Activated CD4-positive, alpha-beta memory T cell treated with anti-CD3 and anti-CD28 coated beads, Interleukin-2, amount 10 ng/mL, durations not matched to agents 7 days and 5 days (primary cell): Measurements from ENCODE around the gene PIK3R1. TPM values are rescaled to one million over a fixed set of nuclear protein-coding genes. Genes with fewer than 3 reads are reported as not detected.
"Not testable (repeated sequence)": the region's sequence is repeated elsewhere in the genome, so short reads cannot be mapped to it uniquely, and the experiment has no call there.

ENCODE experiments used
- CTCF ChIA-PET: fragments of 350-600 bp; sonication (Branson Sonifier 250); formaldehyde crosslinking; loops from one replicate; lab custom pipeline; 2021; ENCODE audit warnings: antibody characterized with exemption, inconsistent platforms; lab: Charles Lee
- POLR2A ChIA-PET: fragments of 350-600 bp; sonication (Branson Sonifier 250); formaldehyde crosslinking; loops from one replicate; lab custom pipeline; 2021; ENCODE audit warnings: antibody characterized with exemption; lab: Charles Lee
- DNase-seq: peaks from one replicate; pipeline ENCODE4 v3.0.0-alpha.2; 2020
- H3K27ac Mint-ChIP-seq: one replicate; pipeline ENCODE4 v1.8.0; 2021; ENCODE audit warnings: mild to moderate bottlenecking, mixed read lengths
- H3K27me3 Mint-ChIP-seq: one replicate; pipeline ENCODE4 v1.8.0; 2021; ENCODE audit warnings: mixed read lengths
- H3K36me3 Mint-ChIP-seq: one replicate; pipeline ENCODE4 v1.8.0; 2021; ENCODE audit warnings: low read depth, mixed read lengths
- H3K4me1 Mint-ChIP-seq: one replicate; pipeline ENCODE4 v1.8.0; 2021; ENCODE audit warnings: mixed read lengths
- H3K4me3 Mint-ChIP-seq: one replicate; pipeline ENCODE4 v1.8.0; 2021; ENCODE audit warnings: mild to moderate bottlenecking, mixed read lengths
- H3K9me3 Mint-ChIP-seq: one replicate; pipeline ENCODE4 v1.8.0; 2021; ENCODE audit warnings: mixed read lengths
- total RNA-seq, 2 experiments: library from RNA; stranded (reverse); gene quantifications; one replicate each; pipeline ENCODE4 v1.2.3, GENCODE V29; 2021

PIK3R1 gene
- total RNA-seq, 2 experiments from 2014 or later: 83.1 to 86.4 TPM

GRCh38 chr5:68235229-68235628 lies 19.7 kb downstream of the PIK3R1 start:
- H3K9me3 Mint-ChIP-seq, H3K27me3 Mint-ChIP-seq, H3K27ac Mint-ChIP-seq, DNase-seq, H3K4me3 Mint-ChIP-seq, H3K36me3 Mint-ChIP-seq: not testable (repeated sequence)
- CTCF ChIA-PET: interaction anchor here (1.0 kb wide), 1 partner anchor 17 kb away, joined by 4 read pairs; no protein-coding TSS in a partner anchor
- POLR2A ChIA-PET: interaction anchor here (1.9 kb wide), 1 partner anchor 20 kb away, joined by 4 read pairs; the partner anchor contains the start of gene PIK3R1
- H3K4me1 Mint-ChIP-seq: peaks cover 45% of the 10 kb centered on the region

- no peak overlapping the region for H3K4me3 Mint-ChIP-seq
- no peaks in the 10 kb centered on the region for H3K9me3 Mint-ChIP-seq
- ChIA-PET POLR2A (interaction anchor here (1.4 to 3.0 kb wide), 2 partner anchors 18 to 22 kb away, joined by 4 to 25 read pairs; partner anchors contain the start of gene PIK3R1), CTCF (no interaction called here)
- peaks cover 53% of the 10 kb centered on the region for H3K4me1 Mint-ChIP-seq
- H3K27me3 Mint-ChIP-seq: no peaks in the 10 kb centered on the region
- H3K27ac Mint-ChIP-seq: no peak overlapping the region
- H3K36me3 Mint-ChIP-seq: peaks cover 15% of the 10 kb centered on the region
- DNase-seq: no peak
Measured at GRCh38 chr5:68237715-68238114, 22.2 kb downstream of the PIK3R1 start.

DNA sequence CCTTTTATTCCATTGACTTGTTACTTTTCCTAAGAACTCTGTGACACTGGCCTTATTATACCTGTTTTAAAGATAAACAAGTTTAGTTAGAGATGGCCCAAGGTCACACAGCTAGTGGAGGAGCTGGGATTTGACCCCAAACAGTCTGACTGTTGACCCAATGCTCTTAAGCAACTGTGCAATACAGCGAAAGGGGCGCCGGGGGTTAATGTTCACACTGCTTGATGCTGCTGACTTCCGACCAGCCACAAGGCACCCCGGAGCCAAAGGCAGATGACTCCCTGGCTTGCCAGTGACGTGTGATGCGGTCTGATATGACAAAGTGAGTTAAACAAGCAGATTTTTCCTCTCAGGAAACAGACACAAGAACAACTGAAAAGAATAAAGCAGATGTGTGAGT lies 23.9 kb downstream of the PIK3R1 start:
- DNase-seq: peak; percentile 82
- POLR2A ChIA-PET: interaction anchor here (0.6 to 3.0 kb wide), 4 partner anchors 12 to 927 kb away, joined by 4 to 25 read pairs (median 4); partner anchors contain the start of gene PIK3R1
- no peaks in the 10 kb centered on the region for H3K9me3 Mint-ChIP-seq
- no peaks in the 10 kb centered on the region for H3K27me3 Mint-ChIP-seq
- H3K36me3 Mint-ChIP-seq: peaks cover 26% of the 10 kb centered on the region
- peak overlapping the region; percentile 8 for H3K27ac Mint-ChIP-seq
- CTCF ChIA-PET: interaction anchor here (0.6 to 1.3 kb wide), 2 partner anchors 22 to 23 kb away, joined by 3 to 5 read pairs; no protein-coding TSS in a partner anchor
- peaks cover 61% of the 10 kb centered on the region for H3K4me1 Mint-ChIP-seq
- no peak overlapping the region for H3K4me3 Mint-ChIP-seq

- ChIA-PET POLR2A (interaction anchor here (0.6 kb wide), 1 partner anchor 24 kb away, joined by 3 read pairs; no protein-coding TSS in a partner anchor), CTCF (no interaction called here)
- Mint-ChIP-seq H3K4me3 (no peak overlapping the region), H3K27me3 (no peaks in the 10 kb centered on the region), H3K27ac (peak overlapping the region; percentile 3), H3K9me3 (no peaks in the 10 kb centered on the region), H3K4me1 (peaks cover 63% of the 10 kb centered on the region), H3K36me3 (peaks cover 29% of the 10 kb centered on the region)
- DNase-seq: no peak
Measured at GRCh38 chr5:68240202-68240601, 24.6 kb downstream of the PIK3R1 start.

- Mint-ChIP-seq H3K4me1 (peaks cover 63% of the 10 kb centered on the region), H3K4me3 (no peak overlapping the region), H3K9me3 (no peaks in the 10 kb centered on the region), H3K27ac (peak overlapping the region; percentile 3), H3K36me3 (peaks cover 30% of the 10 kb centered on the region), H3K27me3 (no peaks in the 10 kb centered on the region)
- DNase-seq: no peak
- ChIA-PET CTCF (no interaction called here), POLR2A (no interaction called here)
Measured at GRCh38 chr5:68240771-68241170, 25.2 kb downstream of the PIK3R1 start.

- peaks cover 57% of the 10 kb centered on the region for H3K4me1 Mint-ChIP-seq
- no peaks in the 10 kb centered on the region for H3K27me3 Mint-ChIP-seq
- no peak for DNase-seq
- ChIA-PET POLR2A (interaction anchor here (4.5 kb wide), 1 partner anchor 27 kb away, joined by 27 read pairs; the partner anchor contains the start of gene PIK3R1), CTCF (no interaction called here)
- H3K27ac Mint-ChIP-seq: no peak overlapping the region
- H3K4me3 Mint-ChIP-seq: no peak overlapping the region
- no peaks in the 10 kb centered on the region for H3K9me3 Mint-ChIP-seq
- peaks cover 35% of the 10 kb centered on the region for H3K36me3 Mint-ChIP-seq
Measured at GRCh38 chr5:68242743-68243142, 27.2 kb downstream of the PIK3R1 start.

DNA sequence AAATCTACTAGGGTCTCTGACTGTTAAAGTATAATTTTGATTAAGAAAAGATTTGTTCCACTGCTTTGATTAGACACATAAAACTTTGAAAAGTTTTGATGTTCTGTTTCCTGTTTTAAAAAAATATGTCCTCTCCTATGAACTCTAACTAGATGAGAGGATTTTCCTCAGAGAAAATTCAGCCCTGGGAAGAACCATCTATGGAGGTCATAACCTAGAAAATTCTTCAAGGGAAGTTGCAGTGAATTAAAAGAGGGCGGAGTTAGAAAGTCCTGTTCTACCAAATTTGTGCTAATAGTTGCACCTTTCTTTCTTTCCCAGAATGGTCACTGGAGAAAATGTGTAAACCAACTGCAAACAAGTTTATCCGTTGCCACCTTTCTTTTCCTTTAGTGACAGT lies 27.7 kb downstream of the PIK3R1 start:
- no peak overlapping the region for H3K4me3 Mint-ChIP-seq
- CTCF ChIA-PET: interaction anchor here (1.0 to 2.0 kb wide), 3 partner anchors 9 to 19 kb away, joined by 3 to 7 read pairs (median 6); no protein-coding TSS in a partner anchor

GRCh38 chr5:68243681-68244080 lies 28.1 kb downstream of the PIK3R1 start:
- POLR2A ChIA-PET: interaction anchor here (1.0 to 4.5 kb wide), 3 partner anchors 12 to 28 kb away, joined by 3 to 27 read pairs (median 5); partner anchors contain the start of gene PIK3R1
- no peak for DNase-seq
- H3K4me1 Mint-ChIP-seq: peaks cover 54% of the 10 kb centered on the region
- H3K36me3 Mint-ChIP-seq: peaks cover 40% of the 10 kb centered on the region
- H3K27ac Mint-ChIP-seq: peak overlapping the region; percentile 57
- H3K9me3 Mint-ChIP-seq: no peaks in the 10 kb centered on the region
- H3K4me3 Mint-ChIP-seq: no peak overlapping the region
- no peaks in the 10 kb centered on the region for H3K27me3 Mint-ChIP-seq
- CTCF ChIA-PET: interaction anchor here (1.0 to 2.0 kb wide), 3 partner anchors 9 to 20 kb away, joined by 3 to 7 read pairs (median 6); no protein-coding TSS in a partner anchor

More for the DNA sequence above, 27.7 kb downstream of the PIK3R1 start:
- Mint-ChIP-seq H3K9me3 (no peaks in the 10 kb centered on the region), H3K27ac (peak overlapping the region; percentile 57), H3K4me1 (peaks cover 54% of the 10 kb centered on the region), H3K27me3 (no peaks in the 10 kb centered on the region), H3K36me3 (peaks cover 36% of the 10 kb centered on the region)
- POLR2A ChIA-PET: interaction anchor here (1.0 to 4.5 kb wide), 3 partner anchors 12 to 27 kb away, joined by 3 to 27 read pairs (median 5); partner anchors contain the start of gene PIK3R1
- no peak for DNase-seq

GRCh38 chr5:68245319-68245718 lies 29.8 kb downstream of the PIK3R1 start:
- Mint-ChIP-seq H3K4me1 (peaks cover 56% of the 10 kb centered on the region), H3K27me3 (no peaks in the 10 kb centered on the region), H3K36me3 (peaks cover 42% of the 10 kb centered on the region), H3K4me3 (no peak overlapping the region), H3K27ac (no peak overlapping the region), H3K9me3 (no peaks in the 10 kb centered on the region)
- no peak for DNase-seq
- ChIA-PET POLR2A (interaction anchor here (4.5 kb wide), 1 partner anchor 29 kb away, joined by 27 read pairs; the partner anchor contains the start of gene PIK3R1), CTCF (no interaction called here)

DNA sequence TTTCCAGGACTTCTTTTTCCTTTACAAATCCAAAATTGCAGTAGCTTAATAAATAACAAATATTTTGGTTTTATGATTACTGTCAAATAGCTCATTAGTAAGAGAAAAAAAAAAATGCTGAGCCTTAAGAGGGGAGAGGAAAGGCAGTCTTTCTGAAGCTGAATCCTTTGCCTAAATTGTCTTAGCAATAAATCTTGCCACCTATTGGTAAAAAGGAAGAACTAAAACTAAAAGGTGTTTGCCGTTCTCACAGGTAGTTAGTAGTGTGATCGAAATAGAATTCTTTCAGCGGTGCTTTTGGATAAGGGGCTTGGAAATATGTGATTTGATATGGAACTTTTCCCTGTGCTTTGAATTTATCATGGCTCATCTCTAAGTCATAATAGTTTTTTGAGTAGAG lies 31.2 kb downstream of the PIK3R1 start:
- Mint-ChIP-seq H3K9me3 (no peaks in the 10 kb centered on the region), H3K36me3 (peaks cover 38% of the 10 kb centered on the region)

GRCh38 chr5:68247627-68248026 lies 32.1 kb downstream of the PIK3R1 start:
- ChIA-PET CTCF (interaction anchor here (1.4 kb wide), 1 partner anchor 32 kb away, joined by 3 read pairs; the partner anchor contains the start of gene PIK3R1), POLR2A (interaction anchor here (1.4 kb wide), 1 partner anchor 31 kb away, joined by 5 read pairs; no protein-coding TSS in a partner anchor)
- peaks cover 32% of the 10 kb centered on the region for H3K36me3 Mint-ChIP-seq
- H3K27ac Mint-ChIP-seq: no peak overlapping the region
- DNase-seq: no peak
- no peaks in the 10 kb centered on the region for H3K27me3 Mint-ChIP-seq
- no peak overlapping the region for H3K4me3 Mint-ChIP-seq
- peaks cover 55% of the 10 kb centered on the region for H3K4me1 Mint-ChIP-seq
- no peaks in the 10 kb centered on the region for H3K9me3 Mint-ChIP-seq

More for the DNA sequence above, 31.2 kb downstream of the PIK3R1 start:
- CTCF ChIA-PET: interaction anchor here (0.6 to 1.4 kb wide), 5 partner anchors 17 to 328 kb away, joined by 3 to 4 read pairs (median 3); partner anchors contain the start of gene PIK3R1
- Mint-ChIP-seq H3K27me3 (no peaks in the 10 kb centered on the region), H3K4me1 (peaks cover 56% of the 10 kb centered on the region), H3K27ac (no peak overlapping the region), H3K4me3 (no peak overlapping the region)
- POLR2A ChIA-PET: interaction anchor here (1.4 kb wide), 1 partner anchor 30 kb away, joined by 5 read pairs; no protein-coding TSS in a partner anchor
- no peak for DNase-seq

GRCh38 chr5:68248896-68249295 lies 33.3 kb downstream of the PIK3R1 start:
- POLR2A ChIA-PET: no interaction called here
- Mint-ChIP-seq H3K27ac (no peak overlapping the region), H3K9me3 (no peaks in the 10 kb centered on the region), H3K27me3 (no peaks in the 10 kb centered on the region), H3K4me1 (peaks cover 51% of the 10 kb centered on the region), H3K4me3 (no peak overlapping the region), H3K36me3 (peaks cover 19% of the 10 kb centered on the region)
- CTCF ChIA-PET: interaction anchor here (0.6 to 2.2 kb wide), 4 partner anchors 11 to 37 kb away, joined by 3 to 10 read pairs (median 4); partner anchors contain the start of gene PIK3R1
- no peak for DNase-seq

- POLR2A ChIA-PET: interaction anchor here (1.3 kb wide), 1 partner anchor 65 kb away, joined by 4 read pairs; no protein-coding TSS in a partner anchor
- no peak for DNase-seq
- Mint-ChIP-seq H3K4me1 (peaks cover 53% of the 10 kb centered on the region), H3K36me3 (peaks cover 17% of the 10 kb centered on the region), H3K27ac (no peak overlapping the region), H3K4me3 (no peak overlapping the region), H3K9me3 (no peaks in the 10 kb centered on the region), H3K27me3 (no peaks in the 10 kb centered on the region)
- CTCF ChIA-PET: interaction anchor here (0.6 to 2.2 kb wide), 4 partner anchors 10 to 37 kb away, joined by 3 to 10 read pairs (median 4); partner anchors contain the start of gene PIK3R1
Measured at GRCh38 chr5:68249520-68249919, 34.0 kb downstream of the PIK3R1 start.
